ENCODE results near the gene ZBTB47.
A peak's percentile ranks its signal among the peaks of the same experiment; 100 is the strongest.

ZBTB47 gene

DNA sequence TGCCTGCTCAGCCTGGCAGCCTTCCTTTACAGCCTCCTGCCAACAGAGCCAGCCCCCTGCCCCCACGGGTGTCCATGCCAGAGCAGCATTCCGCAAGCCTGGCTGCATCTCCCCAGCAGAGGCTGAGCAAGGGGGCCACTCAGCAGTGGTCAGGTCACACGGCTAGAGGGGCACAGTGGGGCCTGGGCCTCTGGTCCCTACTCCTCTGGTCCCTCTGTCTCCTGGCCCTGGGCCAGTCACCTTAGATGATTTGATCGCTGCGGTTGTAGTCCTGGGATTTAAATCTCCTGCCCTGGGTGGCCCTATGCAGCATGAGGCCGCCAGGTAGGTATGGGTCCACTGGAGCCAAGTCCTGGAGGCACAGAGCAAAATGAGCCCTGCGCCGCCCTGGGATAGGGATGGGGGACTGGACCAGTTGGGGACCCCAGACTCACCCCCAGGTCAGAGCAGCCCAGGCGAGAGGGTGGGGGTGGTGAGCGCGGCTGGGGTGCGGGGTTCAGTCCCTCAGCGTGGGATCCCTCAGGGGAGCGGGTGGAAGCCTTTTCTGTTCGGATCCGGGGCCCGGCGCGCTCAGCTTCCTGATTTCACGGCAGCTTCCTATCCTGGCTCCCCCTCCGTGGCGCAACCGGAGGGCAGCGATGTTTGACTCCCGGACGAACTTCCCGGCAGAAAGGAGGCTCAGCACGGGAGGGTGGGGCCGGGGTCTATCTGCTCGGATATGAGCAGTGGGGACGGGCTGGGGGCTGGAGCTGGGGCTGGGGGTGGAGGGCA, at the start of gene ZBTB47:
TSS of gene ZBTB47 (plus strand) at position 138 of the 771 bp plus-strand sequence. CDS start 4,659 bp downstream, outside the sequence.
- DNase-seq (ENCODE audit: low spot score): peak; percentile 69

DNA sequence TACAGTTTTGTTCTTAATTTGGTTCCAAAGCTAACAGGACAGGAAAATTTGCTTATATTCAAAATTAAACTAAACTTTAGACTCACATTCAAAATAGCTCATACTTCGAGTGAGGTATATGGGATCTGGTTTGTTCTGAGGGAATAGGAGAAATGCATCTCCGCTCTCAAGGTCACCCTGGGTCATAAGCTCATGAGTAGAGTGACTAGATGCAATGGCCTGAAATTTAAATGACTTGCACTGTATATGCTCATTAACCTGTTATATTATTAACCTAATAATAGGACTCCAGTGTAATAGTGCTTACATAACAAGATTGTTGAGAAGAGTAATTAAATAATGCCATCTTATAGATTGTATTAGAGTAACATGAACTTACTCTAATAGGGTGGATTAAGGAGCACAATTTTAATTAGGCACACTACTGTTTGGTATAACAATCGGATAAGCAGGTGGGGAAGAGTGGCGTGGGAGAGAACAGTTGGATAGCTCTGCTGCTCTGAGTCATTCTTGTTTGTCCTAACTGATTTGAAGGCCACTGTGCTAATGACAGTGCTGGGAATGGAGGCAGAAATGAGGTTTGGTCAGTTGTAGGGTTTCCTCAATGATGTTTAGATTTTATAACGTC, 47.8 kb upstream of the ZBTB47 start:
- no peak for DNase-seq (ENCODE audit: low spot score)

DNA sequence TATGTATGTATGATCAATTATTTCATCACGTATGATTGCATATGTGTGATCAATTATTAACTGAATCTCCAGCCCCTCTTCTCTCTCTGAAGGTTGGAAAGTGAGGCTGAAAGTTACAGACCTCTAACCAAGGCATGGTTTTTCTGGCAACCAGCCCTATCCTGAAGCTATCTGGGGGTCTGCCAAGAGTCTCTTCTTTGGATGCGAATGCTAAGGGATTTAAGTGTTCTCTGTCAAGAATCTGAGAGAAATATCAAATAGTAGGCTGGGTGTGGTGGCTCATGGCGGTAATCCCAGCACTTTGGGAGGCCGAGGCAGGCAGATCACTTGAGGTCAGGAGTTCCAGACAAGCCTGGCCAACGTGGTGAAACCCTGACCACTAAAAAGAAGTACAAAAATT, 44.9 kb upstream of the ZBTB47 start:
- no peak for DNase-seq (ENCODE audit: low spot score)

DNA sequence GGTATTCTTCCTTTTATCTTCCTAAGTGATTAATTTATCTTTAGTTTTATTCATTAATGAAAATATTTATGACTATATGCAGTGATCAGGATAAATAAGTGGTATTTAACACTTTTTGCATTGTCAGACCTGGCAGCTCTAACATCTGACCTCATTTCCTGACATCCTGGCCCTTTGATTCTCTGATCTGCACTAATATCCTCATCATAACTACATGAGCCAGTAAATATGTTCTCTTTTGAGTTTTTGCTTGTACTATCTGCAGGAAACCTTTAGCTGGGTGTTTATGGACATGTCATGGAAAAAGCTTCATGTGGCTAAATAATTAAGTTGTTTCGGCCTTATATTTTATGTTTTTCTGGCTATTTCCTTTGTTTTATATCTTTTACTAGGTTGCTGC, 42.5 kb upstream of the ZBTB47 start:
- no peak for DNase-seq (ENCODE audit: low spot score)

DNA sequence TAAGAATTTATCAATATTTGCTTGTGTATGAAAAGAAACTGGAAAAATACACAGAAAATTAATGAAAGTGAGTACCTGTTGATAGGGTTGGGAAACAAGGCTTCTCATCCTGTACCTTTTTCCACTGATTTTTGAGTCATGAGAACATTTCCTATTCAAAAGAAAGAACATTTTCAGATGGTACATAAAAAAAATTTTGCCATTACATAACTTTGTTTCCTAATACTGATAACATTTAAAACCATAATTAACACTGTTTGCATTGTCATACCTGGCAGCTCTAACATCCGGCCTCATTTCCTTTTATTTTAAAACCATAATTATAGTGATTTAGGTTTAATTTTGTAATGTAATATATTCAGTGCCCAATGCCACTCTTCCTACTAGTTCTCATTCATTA, 41.3 kb upstream of the ZBTB47 start:
- DNase-seq (ENCODE audit: low spot score): no peak

DNA sequence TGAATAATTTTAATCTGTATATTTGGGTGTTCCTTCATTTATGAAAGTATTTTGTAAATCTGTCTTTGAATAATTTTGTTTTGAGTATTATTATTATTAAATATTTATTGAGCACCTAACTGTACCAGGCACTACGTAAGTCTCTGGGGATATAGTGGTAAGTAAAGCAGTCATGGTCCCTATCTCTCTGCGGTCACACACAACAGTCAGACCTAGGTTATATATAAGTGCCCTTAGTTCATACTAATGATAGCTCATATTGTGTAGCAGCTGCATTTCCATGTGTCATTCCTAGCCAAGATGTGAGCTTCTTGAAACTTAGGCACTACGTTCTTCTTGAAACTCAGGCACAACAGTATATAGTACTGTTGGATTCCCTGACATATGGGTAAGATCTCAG, 40.6 kb upstream of the ZBTB47 start:
- no peak for DNase-seq (ENCODE audit: low spot score)

DNA sequence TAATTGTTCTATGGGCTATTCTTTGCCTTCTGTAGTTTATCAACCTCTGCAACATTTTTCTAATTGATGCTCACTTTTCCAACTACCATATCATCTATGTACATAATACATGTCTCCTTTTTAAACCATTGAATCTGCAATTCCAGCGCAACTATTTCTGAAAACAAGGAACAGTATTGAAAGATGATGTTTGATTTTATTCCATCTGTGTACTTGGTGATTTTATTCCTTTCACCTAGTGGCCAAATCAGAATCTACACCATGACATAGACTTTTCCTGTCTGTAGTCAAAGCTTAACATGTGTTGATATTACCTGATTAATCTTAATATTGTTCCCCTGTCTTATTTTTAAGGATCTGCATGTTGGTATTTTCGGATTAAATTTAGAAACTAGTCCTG, 40.0 kb upstream of the ZBTB47 start:
- no peak for DNase-seq (ENCODE audit: low spot score)

DNA sequence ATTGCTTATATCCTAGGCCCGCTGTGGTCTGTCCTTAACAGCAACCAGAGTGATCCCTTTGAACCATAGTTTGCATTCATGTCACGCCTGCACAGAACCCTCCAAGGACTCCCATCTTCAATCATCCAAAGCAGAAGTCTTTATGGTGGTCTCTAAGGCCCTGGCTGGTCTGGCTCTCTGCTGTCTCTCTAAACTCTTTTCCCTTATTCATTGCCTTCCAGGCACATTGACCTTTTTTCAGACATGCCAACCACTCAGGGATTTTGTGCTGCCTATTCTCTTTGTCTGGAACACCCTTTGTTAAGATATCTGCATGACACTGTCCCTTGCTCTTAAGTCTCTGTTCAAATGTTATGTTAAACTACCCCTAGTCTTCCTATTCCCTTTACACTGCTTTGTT, 21.9 kb upstream of the ZBTB47 start:
- DNase-seq (ENCODE audit: low spot score): no peak

DNA sequence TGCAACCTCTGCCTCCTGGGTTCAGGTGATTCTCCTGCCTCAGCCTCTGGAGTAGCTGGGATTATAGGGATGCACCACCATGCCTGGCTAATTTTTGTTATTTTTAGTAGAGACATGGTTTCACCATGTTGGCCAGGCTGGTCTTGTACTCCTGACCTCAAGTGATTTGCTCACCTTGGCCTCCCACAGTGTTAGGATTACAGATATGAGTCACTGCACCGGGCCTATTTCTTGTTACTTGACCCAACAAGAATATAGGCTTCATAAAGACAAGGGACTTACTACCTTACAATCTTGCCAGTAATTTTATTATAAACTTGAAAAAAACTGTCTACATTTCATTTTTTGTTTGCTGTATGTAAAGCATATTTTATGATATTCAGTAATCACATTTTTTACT, 21.4 kb upstream of the ZBTB47 start:
- DNase-seq (ENCODE audit: low spot score): no peak

DNA sequence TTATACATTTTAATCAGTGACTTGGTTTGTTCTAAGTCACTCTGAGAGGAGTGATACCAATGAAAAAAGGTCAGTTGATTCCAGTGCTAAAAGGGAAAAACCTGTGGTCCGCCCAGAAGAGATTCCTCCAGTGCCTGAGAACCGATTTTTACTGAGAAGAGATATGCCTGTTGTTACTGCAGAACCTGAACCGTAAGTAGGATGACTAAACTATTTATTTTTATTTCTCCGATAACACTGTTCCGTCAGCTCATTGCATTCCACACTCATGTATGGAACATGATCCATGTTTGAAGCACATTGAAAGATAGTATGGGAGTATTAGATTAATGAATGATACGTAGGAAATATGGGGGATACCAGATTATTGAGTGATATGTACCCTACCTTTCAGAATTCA, 20.0 kb upstream of the ZBTB47 start:
- DNase-seq (ENCODE audit: low spot score): no peak

DNA sequence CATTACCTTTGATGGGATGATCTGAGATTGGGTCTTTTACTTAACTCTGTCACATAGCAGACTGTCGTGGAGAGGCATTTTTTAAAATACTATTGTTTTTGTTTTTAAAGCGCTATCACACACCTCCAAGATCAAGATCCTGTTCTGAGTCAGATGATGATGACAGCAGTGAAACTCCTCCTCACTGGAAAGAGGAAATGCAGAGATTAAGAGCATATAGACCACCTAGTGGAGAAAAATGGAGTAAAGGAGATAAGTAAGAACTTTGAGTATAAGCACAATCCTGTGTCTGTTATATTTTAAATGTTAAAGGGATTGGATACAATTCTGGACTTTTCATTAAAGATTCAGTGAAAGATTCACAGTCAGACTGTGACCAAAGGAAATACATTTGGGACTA, 18.4 kb upstream of the ZBTB47 start:
- no peak for DNase-seq (ENCODE audit: low spot score)

DNA sequence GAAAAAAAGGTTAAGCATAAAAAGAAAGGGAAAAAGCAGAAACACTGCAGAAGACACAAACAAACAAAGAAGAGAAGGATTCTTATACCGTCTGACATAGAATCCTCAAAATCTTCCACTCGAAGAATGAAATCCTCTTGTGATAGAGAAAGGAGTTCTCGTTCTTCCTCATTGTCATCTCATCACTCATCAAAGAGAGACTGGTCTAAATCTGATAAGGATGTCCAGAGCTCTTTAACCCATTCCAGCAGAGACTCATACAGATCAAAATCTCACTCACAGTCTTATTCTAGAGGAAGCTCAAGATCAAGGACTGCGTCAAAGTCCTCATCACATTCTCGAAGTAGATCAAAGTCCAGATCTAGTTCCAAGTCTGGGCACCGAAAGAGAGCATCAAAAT, 16.5 kb upstream of the ZBTB47 start:
- DNase-seq (ENCODE audit: low spot score): no peak

DNA sequence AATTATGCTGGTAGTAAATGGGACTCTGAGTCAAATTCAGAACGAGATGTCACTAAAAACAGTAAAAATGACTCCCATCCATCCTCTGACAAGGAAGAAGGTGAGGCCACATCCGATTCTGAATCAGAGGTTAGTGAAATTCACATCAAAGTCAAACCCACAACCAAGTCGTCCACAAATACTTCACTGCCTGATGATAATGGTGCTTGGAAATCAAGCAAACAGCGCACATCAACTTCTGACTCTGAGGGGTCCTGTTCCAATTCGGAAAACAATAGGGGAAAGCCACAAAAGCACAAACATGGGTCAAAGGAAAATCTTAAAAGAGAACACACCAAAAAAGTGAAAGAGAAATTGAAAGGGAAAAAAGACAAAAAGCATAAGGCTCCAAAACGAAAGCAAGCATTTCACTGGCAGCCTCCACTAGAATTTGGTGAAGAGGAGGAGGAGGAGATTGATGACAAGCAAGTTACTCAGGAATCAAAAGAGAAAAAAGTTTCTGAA, 15.1 kb upstream of the ZBTB47 start:
- DNase-seq (ENCODE audit: low spot score): no peak

DNA sequence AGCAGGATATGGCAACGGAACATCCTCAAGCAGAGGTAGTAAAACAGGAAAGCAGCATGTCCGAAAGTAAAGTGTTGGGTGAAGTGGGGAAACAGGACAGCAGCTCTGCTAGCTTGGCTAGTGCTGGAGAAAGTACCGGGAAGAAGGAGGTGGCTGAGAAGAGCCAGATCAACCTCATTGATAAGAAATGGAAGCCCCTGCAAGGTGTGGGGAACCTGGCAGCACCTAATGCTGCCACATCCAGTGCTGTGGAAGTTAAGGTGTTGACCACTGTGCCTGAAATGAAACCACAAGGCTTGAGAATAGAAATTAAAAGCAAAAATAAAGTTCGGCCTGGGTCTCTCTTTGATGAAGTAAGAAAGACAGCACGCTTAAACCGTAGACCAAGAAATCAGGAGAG, 14.3 kb upstream of the ZBTB47 start:
- no peak for DNase-seq (ENCODE audit: low spot score)

DNA sequence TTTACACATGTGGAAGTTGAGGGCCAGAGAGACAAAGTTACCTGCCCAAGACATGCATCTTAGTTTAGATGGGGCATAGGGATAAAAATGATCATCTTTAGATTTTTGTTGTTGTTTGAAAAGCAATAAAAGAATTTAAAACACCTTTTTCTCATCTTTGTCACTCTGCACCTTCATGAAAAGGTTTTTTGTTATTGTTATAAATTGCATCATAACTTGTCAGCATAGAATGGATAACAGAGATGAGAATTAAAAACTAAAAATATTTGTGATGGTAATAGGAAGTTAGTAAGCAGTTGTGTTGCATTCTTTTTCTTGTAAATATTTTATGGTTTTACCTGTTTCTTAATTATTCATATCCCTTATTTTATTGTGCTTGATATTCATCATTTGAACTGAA, 13.4 kb upstream of the ZBTB47 start:
- no peak for DNase-seq (ENCODE audit: low spot score)

DNA sequence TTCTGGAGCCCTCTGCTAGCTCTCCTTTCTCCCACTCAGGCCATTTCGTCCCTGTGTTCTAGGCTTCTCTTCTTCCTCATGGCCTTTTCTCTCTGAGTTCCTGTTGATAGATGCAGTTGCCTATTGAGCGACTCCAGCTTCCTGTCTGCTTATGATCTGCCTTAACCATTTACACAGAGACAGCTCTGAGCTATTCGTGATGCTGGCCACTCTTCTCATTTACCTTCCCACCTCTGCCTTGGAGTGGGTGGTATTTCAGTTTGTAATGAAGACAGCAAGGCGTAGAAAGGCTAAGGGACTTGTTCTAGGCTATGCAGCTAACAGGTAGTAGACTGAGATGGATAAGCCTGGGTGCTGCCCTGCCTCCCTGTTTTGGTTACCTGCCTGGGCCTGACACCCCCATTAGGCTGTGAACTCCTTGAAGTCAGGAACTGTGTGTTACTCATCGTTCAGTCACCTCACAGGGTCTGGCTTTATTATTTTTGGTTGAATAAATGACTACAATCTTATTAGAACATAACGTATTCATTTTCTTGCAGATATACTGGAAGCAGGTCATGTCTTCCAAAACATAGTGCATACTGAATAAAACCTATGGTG, 12.6 kb upstream of the ZBTB47 start:
- no peak for DNase-seq (ENCODE audit: low spot score)

DNA sequence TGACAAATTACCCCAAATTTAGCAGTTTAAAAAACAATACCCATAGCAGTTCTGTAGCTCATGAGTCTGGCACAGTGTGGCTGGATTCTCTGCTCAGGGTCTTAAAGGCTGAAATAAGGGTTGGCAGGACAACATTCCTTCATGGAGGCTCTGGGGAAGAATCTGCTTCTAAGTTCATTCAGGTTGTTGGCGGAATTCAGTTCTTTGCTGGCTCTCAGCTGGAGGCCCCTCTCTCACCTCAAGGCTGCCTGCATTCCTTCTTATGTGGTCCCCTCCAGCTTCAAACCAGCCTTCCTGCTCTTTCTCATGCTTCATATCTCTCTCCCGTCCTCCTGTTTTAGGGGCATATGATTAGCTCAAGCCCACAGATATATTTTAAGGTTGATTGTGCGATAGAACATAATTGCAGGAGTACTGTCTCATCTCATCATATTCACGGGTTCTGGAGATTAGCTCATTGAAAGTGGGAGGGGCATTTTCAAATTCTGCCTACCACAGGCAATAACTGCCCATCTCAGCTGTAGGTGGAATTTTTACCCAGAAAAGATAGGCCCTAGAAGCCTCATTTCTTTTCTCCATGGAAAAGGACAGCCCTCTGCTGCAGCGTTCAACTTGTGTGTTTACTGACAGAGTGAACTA, 5.6 kb upstream of the ZBTB47 start:
- DNase-seq (ENCODE audit: low spot score): no peak

DNA sequence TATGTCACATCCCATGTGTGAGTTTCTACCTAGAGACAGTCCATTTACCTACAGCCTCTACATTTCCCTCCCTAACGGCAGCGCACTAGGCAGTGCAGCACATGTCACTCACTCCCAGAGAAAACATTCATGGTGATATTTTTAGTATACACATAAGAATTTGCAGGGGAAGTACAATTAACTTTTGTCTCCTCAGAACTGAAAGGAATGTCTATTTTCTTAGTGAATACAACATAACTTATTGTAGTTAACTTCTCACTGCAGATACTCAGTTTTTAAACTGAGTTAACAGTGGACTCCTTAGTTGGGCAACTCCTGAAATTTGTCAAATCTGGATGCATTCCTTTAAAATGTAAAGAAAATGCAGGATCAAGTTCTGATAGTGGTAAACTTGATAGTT, 4.5 kb upstream of the ZBTB47 start:
- no peak for DNase-seq (ENCODE audit: low spot score)

DNA sequence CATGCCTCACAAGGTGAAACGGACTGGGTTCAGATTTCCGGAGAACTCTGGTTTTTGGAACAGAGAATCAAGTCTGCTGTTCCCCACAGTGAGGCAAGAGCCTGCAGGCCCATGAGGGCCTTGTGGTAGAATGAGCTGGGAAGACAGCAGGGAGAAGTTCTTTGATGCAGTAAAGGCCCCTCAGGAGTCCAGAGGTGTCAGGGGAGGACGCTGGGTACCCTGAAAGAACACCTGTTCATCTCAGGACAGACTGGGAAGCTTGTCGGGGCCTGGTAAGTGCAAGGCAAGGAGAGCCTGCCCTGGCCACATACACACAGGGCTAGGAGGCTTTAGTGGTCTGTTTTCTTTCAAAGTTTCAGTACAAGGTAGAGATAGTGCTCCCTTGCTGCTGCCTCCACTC, 3.7 kb upstream of the ZBTB47 start:
- no peak for DNase-seq (ENCODE audit: low spot score)

DNA sequence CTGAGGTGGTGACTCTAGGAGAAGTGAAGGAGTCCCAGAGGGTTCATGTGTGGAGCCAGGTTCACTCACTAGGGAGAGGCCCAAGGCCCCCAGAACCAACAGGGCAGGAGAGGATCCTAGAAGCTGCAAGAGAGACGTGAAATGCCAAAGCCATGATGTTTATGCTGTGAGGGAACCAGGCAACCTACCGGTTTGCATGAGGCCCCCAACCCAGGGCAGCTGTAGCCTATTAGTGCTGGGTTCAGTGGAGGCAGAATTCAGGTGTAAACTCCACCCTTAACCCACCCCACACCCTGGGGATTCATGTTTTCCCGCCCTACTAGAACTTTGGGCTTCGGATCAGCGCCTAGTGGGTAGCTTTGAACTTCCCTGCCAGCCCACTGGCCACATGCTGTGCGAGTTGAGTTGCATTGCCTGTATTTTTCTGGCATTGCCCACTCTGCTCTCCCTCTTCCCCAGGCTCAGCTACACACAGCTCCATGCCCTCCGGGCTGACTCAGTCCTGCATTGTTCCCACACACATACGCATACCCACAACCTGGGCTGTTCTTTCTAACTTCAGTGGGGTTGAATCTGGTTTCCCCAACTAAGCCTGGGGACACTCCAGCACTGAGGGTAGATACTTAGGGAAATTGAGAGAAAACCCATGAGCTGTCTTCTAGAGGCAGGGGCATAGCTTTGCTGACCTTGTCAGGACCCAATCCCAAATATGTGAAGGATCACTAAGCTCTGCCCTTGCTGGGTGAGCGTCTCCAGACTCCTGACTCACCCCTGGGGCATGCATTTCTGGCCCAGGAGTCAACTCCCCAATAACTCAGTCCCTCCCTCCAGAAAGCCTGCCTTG, 2.0 kb upstream of the ZBTB47 start:
- DNase-seq (ENCODE audit: low spot score): no peak

DNA sequence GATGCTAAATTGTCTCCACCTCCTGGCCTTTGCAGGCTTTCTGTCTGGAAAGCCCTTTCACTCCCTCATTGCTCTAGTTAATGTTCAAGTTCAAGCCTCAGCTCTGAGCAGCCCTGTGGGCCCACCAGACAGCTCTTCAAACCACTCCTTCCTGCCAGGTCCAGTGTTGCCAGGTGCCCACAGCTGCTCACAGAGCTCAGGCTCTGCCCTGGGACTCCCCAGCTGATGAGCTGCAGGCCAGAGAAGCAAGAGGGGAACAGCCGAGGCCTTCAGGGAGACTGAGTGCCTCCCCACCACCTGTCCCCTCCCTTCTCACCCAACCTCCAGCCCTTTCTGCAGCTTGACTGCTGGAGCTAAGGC, 1.3 kb upstream of the ZBTB47 start:
- DNase-seq (ENCODE audit: low spot score): no peak

Measured in globus pallidus (tissue), 1 donor.